Right ventricle myocardium inferior (tissue), 1 donor: ENCODE measurements around the gene FAM171A2. TPM values are rescaled to one million over a fixed set of nuclear protein-coding genes. Genes with fewer than 3 reads are reported as not detected.
"Not testable (repeated sequence)": the region's sequence is repeated elsewhere in the genome, so short reads cannot be mapped to it uniquely, and the experiment has no call there.

Source experiments
- ATAC-seq: fragments of 200-7000 bp; cut with Tn5 transposase; one replicate; pipeline ENCODE4 v1.9.1; 2020; ENCODE audit warnings: mild to moderate bottlenecking, moderate library complexity
- DNase-seq: peaks from one replicate; pipeline ENCODE4 v3.0.0; 2021; ENCODE audit errors: missing footprints
- intact Hi-C: fragments of 100-400 bp; cut with DNase I; formaldehyde crosslinking; loops from one replicate; pipeline ENCODE4 v1.11.0; 2022
- total RNA-seq: library from RNA; stranded (reverse); fragmentation: NEBNext Ultra II Directional; extraction: Animal tissue kit (Norgen Biotek cat#: 25700); gene quantifications from one replicate; pipeline ENCODE4 v1.2.1, GENCODE V29; 2021
- donor health status: DM: no; HTN: yes; CAD: no; lungs with severe emphysema.

FAM171A2 gene
- total RNA-seq, 1 donor from 2014 or later: 0.70 TPM

DNA sequence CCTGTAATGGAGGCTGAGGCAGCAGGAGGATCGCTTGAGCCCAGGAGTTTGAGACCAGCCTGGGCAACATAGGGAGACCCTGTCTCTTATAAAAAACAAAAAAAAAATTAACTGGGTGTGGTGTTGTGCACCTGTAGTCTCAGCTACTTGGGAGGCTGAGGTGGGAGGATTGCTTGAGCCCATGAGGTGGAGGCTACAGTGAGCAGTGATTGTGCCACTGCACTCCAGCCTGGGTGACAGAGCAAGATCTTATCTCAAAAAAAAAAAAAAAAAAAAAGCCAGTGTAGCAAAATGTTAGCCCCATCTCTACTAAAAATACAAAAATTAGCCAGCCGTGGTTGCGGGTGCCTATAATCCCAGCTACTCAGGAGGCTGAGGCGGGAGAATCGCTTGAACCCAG is 33.4 kb downstream of the FAM171A2 start:
- DNase-seq, ATAC-seq, intact Hi-C loops: not testable (repeated sequence)

DNA sequence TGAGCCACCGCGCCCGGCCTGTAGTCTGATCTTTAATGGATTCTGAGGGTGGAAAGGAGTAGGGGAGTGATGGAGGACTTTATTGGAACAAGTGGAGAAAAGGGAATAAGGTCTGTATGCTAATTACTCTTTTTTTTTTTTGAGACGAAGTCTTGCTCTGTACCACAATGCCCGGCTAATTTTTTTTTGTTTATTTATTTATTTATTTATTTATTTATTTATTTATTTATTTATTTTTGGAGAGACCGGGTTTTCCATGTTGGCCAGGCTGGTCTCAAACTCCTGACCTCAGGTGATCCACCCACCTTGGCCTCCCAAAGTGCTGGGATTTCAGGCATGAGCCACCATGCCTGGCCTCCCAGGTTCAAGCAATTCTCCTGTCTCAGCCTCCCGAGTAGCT is 34.1 kb downstream of the FAM171A2 start:
- intact Hi-C loops, DNase-seq, ATAC-seq: not testable (repeated sequence)

- intact Hi-C loops: no loop called here
- DNase-seq (no peak), ATAC-seq (no peak)
These were observed 35.8 kb downstream of the FAM171A2 start for GRCh38 chr17:44327715-44328449.

- DNase-seq (peak; percentile 97), ATAC-seq (peak; percentile 88)
- intact Hi-C loops: no loop called here
These were observed 36.7 kb downstream of the FAM171A2 start for GRCh38 chr17:44326861-44327444.

DNA sequence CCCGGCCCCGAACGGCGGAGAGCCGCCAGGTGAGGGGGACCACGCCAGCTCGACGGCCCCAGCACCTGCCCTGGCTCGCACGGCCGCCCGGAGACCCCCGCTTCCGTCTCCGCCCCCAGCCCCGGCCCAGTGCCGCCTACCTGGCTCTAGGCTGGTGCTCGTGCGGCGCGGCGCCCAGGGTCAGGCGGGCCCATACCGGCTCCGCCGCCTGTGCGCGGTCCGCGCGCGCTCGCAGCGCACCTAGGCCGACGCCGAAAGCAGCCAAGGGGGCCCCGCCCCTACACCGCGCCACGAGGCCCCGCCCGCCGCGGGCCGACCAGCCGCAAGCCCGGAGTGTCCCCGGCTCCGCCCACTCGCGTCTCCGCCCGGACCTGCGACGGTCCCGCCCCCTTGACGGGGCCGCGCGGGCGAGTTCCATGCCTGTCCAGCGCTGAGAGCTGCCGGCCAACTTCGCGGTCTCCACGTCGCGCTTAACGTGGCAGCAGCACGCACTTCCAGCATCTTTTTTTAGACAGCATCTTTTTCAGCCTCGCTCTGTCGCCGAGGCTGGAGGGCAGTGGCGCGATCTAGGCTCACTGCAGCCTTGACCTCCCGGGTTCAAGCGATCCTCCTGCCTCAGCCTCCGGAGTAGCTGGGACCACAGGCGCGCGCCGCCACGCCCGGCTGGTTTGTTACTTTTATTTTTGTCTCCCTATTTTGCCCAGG is 38.9 kb downstream of the FAM171A2 start, which contains the start of gene SLC25A39:
SLC25A39 (minus strand) TSS at position 253 of the 705 bp plus-strand sequence. CDS start 1,261 bp downstream, outside the sequence.
- DNase-seq (peak; percentile 97), ATAC-seq (peak; percentile 93)
- intact Hi-C loops: loop anchor here (1.0 kb wide), 1 partner anchor 106 kb away; no protein-coding TSS in a partner anchor

DNA sequence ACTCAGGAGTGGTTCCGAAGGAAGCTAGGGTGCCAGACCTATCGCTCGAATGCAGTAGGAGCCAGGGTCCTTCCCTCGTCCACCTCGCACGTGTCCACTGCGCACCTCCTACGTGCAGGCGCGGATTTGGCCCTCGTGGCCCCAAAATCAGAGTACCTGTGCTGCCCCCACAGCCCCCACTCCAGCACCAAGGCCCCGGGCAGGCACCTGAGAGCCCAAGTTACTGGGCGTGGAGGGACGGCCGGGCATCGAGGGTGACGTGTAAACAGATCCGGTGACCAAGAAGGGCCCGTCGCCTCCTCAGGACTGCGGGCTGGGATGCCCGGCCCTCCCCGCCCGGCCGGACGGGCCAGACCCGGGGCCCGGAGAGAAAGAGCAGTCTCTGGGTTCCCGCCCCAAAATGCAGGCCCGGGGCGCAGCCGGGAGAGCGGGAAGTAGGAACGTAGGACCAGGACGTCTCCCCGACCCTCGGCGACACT is 39.5 kb downstream of the FAM171A2 start:
- intact Hi-C loops: no loop called here
- peak; percentile 64 for DNase-seq
- no peak for ATAC-seq

DNA sequence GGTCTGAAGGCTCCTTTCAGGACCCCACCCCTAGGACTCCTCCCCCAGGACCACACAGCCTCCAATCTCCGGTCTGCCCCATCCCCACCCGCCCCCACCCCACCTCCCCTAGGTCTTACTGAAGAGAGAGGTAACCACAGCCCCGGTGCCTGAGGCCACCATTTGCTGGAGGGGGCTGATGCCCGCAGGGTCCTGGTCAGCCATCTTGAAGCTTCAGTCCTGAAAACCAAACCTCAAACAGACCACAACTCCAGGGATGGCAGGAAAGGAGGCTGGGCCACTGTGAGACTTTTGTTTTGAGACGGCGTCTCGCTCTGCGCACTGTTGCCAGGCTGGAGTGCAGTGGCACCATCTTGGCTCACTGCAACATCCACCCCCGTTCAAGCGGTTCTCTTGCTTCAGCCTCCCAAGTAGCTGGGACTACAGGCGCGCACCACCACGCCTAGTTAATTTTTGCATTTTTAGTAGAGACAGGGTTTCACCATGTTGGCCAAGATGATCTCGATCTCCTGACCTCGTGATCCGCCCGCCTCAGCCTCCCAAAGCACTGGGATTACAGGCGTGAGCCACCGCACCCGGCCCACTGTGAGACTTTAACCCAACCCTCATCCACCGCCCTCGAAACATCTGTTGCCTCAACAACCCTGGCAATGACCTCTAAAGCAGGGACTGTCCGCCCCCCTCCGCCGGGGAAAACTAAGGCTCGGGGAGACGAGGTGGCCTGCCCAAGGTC is 40.1 kb downstream of the FAM171A2 start:
- ATAC-seq: no peak

GRCh38 chr17:44322236-44322895 is 41.3 kb downstream of the FAM171A2 start:
- DNase-seq (peak; percentile 64), ATAC-seq (no peak)
- intact Hi-C loops: no loop called here

More for the DNA sequence above, 40.1 kb downstream of the FAM171A2 start:
- peak; percentile 45 for DNase-seq
- intact Hi-C loops: no loop called here

DNA sequence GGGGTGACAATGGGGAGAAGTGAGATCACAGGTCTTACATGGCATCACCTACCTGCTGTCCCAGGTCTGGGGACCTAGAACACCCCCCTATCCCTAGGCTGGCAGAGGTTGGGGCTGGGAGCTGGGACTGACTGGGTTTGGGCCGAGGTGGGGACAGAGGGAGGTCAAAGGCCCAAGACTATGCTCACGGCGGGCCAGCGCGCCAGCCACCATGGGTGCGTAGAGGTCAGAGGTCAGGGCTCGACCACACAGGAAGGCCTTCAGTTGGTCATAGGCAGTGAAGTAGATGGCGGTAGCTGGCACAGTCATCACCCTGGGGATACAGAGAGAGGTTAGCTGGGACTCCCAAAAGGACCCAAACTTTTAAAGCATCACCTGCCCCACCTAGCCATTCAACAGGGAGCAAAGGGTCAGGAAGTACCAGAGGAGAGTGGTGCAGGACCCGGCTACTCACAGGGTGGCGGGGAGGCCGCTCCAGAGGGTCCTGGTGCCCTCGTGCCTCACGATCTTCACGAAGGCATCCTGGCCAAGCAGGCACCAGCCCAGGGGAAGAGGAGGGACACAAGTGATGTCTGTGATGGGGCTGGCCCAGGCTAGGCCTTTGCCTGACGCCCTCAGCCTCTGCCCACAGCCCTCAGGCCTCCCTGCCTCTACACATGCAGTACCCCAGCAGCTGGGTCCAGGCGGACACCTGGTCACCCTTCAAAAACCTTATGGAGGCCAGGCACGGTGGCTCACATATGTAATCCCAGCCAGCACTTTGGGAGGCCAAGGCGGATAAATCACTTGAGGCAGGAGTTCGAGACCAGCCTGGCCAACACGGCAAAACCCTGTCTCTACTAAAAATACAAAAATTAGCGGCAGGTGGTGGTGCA is 42.2 kb downstream of the FAM171A2 start:
- intact Hi-C loops: no loop called here
- no peak for ATAC-seq
- peak; percentile 33 for DNase-seq

DNA sequence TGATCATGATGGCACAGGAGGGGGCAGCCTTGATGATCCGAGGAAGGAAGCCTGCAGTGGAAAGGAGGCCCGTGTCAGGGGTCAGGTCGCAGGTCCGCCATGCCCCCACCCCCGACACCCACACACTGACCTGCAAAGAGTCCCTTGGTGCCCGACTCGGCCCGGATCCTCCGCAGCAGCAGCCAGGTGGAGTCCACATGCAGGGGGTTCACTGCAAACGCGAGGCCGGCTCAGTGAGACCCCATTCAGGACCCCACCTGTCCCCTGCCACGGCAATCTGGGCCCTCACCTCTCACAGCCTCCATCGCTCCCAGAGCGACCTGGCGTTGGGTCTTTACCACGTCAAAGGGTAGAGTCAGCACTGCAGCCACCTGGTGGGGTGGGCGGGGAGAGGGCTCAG is 43.6 kb downstream of the FAM171A2 start:
- no peak for DNase-seq
- intact Hi-C loops: no loop called here

GRCh38 chr17:44318077-44318892 is 45.4 kb downstream of the FAM171A2 start:
- intact Hi-C loops: no loop called here
- DNase-seq: no peak
- ATAC-seq: no peak

More for the DNA sequence above, 43.6 kb downstream of the FAM171A2 start:
- no peak for ATAC-seq

DNA sequence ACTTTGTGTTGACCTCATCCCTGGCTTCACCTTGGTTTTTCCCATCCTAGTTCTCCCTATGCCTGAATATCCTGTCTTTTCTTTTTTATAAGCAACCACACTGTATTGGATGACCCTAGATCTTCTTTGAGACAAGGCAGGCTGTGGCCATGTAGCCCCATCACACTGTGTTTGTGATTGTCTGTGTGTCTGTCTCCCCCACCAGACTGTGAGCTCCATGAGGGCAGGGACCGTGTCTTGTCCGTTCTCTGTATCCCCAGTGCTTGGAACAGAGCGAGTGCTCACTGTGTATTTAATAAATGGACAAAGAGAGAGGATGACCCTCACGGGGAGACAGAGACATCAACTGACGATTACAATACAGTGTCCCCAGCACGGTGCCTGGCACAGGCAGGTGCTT is 46.1 kb downstream of the FAM171A2 start:
- no peak for DNase-seq
- intact Hi-C loops: no loop called here
- no peak for ATAC-seq

GRCh38 chr17:44315760-44316731 is 47.6 kb downstream of the FAM171A2 start:
- ATAC-seq (no peak), DNase-seq (no peak)
- intact Hi-C loops: no loop called here

GRCh38 chr17:44314869-44315661 is 48.6 kb downstream of the FAM171A2 start:
- ATAC-seq: no peak
- intact Hi-C loops: no loop called here
- no peak for DNase-seq

GRCh38 chr17:44314524-44314868 is 49.2 kb downstream of the FAM171A2 start:
- ATAC-seq (no peak), DNase-seq (no peak)
- intact Hi-C loops: no loop called here
